NCI-H2081 treated with DMSO at 0.1 percent for 48 hours (cell line): ENCODE measurements around the gene RHOB.

Source experiments
- DNase-seq: peaks from one replicate; lab custom pipeline; 2025; lab: John Stamatoyannopoulos, UW

The RHOB gene

DNA sequence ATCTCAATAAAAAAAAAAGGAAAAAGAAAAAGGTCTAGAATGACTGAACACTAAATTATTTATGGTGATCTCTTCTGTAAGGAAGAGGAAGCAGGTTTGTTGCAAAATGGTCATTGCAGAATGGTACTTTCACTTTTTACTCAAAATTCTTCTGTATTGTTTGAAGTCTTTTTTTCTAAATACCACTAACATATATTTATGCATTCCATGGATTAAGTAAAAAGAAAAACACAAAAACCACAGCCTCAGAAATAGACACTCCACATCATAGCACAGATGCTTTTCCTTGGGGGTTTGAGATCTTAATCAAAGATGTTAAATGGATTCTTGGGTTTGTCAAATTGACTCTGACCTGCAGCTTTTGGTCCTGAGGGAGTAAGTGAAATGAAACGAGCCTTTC, 47.4 kb downstream of the RHOB start:
- DNase-seq, result no peak

DNA sequence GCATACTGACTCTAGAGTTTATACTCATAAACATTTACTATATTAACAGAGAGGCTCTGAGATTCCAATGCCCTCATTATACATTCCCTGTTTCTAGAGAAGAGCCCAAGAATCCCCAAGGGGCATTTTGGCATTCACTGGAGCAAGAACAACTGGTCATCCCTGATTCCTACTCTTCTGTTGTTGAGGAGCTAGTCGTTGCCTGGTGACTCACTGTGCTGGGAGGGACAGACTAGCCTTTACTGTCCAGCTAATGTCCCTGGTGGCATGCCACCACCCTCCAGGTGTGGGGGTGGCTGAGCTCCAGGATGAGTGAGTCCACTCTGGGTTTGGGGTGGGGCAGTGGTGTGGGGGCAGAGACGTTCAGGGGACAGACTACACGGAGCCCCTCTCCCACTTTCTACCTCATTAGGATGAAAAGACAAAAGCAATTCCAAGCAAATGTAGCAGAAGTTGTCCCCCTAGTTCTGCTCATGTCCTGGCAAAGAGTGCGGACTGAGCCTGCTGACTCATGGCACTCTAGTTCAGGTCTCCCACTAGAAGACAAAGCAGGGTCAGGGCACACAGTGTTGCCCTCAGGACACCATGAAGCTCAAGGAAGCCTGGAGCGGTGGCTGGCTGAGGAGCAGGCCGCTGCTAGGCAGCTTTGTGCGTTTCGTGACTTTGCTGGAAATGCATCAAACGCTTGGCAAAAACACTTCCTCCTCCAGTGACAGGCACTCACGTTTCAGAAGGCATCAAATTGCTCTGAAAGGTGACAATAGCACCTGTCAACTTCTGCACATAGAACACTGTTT, 49.4 kb downstream of the RHOB start:
- no peak for DNase-seq

DNA sequence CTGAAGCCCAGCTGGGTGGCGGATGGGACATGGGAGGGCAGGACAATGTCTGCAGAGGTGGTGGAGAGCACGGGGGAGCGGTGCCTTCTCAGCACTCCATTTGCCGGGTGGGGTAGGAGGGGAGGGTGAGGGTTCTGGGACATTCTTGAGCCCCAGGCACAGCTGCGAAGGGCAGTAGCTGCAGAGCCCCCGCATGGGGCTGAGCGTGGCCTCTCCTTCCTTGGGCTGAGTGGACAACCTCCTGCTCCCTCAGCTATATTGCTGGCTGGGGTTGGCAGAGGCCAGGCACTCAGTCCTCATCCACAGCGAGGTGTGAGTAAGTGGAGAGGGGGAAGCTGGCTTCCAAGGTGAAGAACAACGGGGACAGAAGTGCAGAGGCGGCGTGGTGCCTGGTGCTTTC, 50.1 kb downstream of the RHOB start:
- no peak for DNase-seq
